Neuronal stem cell (in vitro differentiated cells): ENCODE data around the gene GARNL3.

ENCODE experiments used
- DNase-seq: peaks from one replicate; pipeline ENCODE4 v3.0.0-alpha.2; 2013; ENCODE audit warnings: low spot score
- H2AFZ ChIP-seq: one replicate; pipeline ENCODE4 v1.6.1; 2013; ENCODE audit warnings: mild to moderate bottlenecking, low read length, inconsistent platforms
- H2AK5ac ChIP-seq: 2 replicates; pipeline ENCODE4 v1.6.1; 2013; ENCODE audit warnings: low read depth, mild to moderate bottlenecking, inconsistent platforms, low read length, moderate library complexity, mixed read lengths
- H2BK120ac ChIP-seq: 2 replicates; pipeline ENCODE4 v1.6.1; 2013; ENCODE audit warnings: low read depth, mild to moderate bottlenecking, inconsistent platforms, low read length, moderate library complexity, mixed read lengths
- H2BK12ac ChIP-seq: one replicate; pipeline ENCODE4 v1.6.1; 2013; ENCODE audit warnings: low read length, inconsistent platforms
- H2BK15ac ChIP-seq: 2 replicates; pipeline ENCODE4 v1.6.1; 2013; ENCODE audit warnings: mild to moderate bottlenecking, low read length, inconsistent platforms, mixed read lengths
- H2BK5ac ChIP-seq: one replicate; pipeline ENCODE4 v1.6.1; 2013; ENCODE audit warnings: inconsistent platforms, mild to moderate bottlenecking, low read length, moderate library complexity
- H3K14ac ChIP-seq: one replicate; pipeline ENCODE4 v1.6.1; 2013; ENCODE audit warnings: low read length, inconsistent platforms
- H3K18ac ChIP-seq: 2 replicates; pipeline ENCODE4 v1.6.1; 2013; ENCODE audit warnings: low read length, inconsistent platforms
- H3K23ac ChIP-seq: 2 replicates; pipeline ENCODE4 v1.6.1; 2013; ENCODE audit warnings: low read depth, mild to moderate bottlenecking, mixed read lengths, low read length, inconsistent platforms; ENCODE audit not compliant: poor library complexity
- H3K27ac ChIP-seq: replicated peaks from 3 replicates; pipeline ENCODE4 v1.5.1; 2013; ENCODE audit warnings: low read length, inconsistent platforms
- H3K27me3 ChIP-seq, 3 experiments: 2 replicates each; pipeline ENCODE4 v1.6.1; 2013; ENCODE audit warnings: low read length in 3 of 3, mild to moderate bottlenecking in 2 of 3, inconsistent platforms in 1 of 3, low read depth in 1 of 3, mixed read lengths in 1 of 3, moderate library complexity in 1 of 3; ENCODE audit not compliant: control insufficient read depth in 3 of 3, insufficient read depth in 3 of 3
- H3K36me3 ChIP-seq, 2 donors: replicated peaks in 1 of 2; 2 replicates each; pipeline ENCODE4 v1.6.1; 2013; ENCODE audit warnings: low read length in 2 of 2; ENCODE audit not compliant: control insufficient read depth in 2 of 2, insufficient read depth in 2 of 2
- H3K4ac ChIP-seq: 2 replicates; pipeline ENCODE4 v1.6.1; 2013; ENCODE audit warnings: inconsistent platforms, mild to moderate bottlenecking, low read length, moderate library complexity
- H3K4me1 ChIP-seq, 2 donors: 1 replicate in 1 of 2; 2 replicates in 1 of 2; pipeline ENCODE4 v1.6.1; 2013; ENCODE audit warnings: low read length in 2 of 2, low read depth in 1 of 2; ENCODE audit not compliant: control insufficient read depth in 2 of 2, insufficient read depth in 1 of 2
- H3K4me2 ChIP-seq: one replicate; pipeline ENCODE4 v1.6.1; 2013; ENCODE audit warnings: mild to moderate bottlenecking, low read length, inconsistent platforms; ENCODE audit not compliant: insufficient read depth, poor library complexity, severe bottlenecking
- H3K4me3 ChIP-seq, 2 donors: 2 replicates each; pipeline ENCODE4 v1.5.1; 2013; ENCODE audit warnings: low read length in 2 of 2, mild to moderate bottlenecking in 2 of 2, inconsistent platforms in 1 of 2, moderate library complexity in 1 of 2
- H3K79me1 ChIP-seq: one replicate; pipeline ENCODE4 v1.6.1; 2013; ENCODE audit warnings: low read depth, mild to moderate bottlenecking, inconsistent platforms, low read length, moderate library complexity
- H3K9ac ChIP-seq: one replicate; pipeline ENCODE4 v1.6.1; 2013; ENCODE audit warnings: mild to moderate bottlenecking, low read depth, low read length, inconsistent platforms; ENCODE audit not compliant: poor library complexity
- H3K9me3 ChIP-seq, 2 donors: replicated peaks in 1 of 2; 2 replicates each; pipeline versions ENCODE3 to v1.6.1; 2013; ENCODE audit warnings: low read length in 2 of 2, mild to moderate bottlenecking in 2 of 2, inconsistent platforms in 1 of 2, low read depth in 1 of 2, mixed read lengths in 1 of 2, moderate library complexity in 1 of 2; ENCODE audit not compliant: control insufficient read depth in 2 of 2, insufficient read depth in 1 of 2
- H4K8ac ChIP-seq: one replicate; pipeline ENCODE4 v1.6.1; 2013; ENCODE audit warnings: low read depth, mild to moderate bottlenecking, inconsistent platforms, low read length, moderate library complexity
- H4K91ac ChIP-seq: one replicate; pipeline ENCODE4 v1.6.1; 2013; ENCODE audit warnings: low read length, low read depth, mild to moderate bottlenecking, inconsistent platforms; ENCODE audit not compliant: poor library complexity
- WGBS, 2 donors: extraction: QIAGEN DNeasy Blood & Tissue Kit; methylation state at CpG; one replicate each; pipeline ENCODE4 v1.1.7; 2013; ENCODE audit warnings: missing lambda C conversion rate in 2 of 2, mixed read lengths in 1 of 2; ENCODE audit not compliant: insufficient read length in 2 of 2, insufficient replicate concordance in 1 of 2; ENCODE audit errors: extremely low coverage in 2 of 2; 5-methylcytosine and 5-hydroxymethylcytosine counted together

GARNL3 gene

DNA sequence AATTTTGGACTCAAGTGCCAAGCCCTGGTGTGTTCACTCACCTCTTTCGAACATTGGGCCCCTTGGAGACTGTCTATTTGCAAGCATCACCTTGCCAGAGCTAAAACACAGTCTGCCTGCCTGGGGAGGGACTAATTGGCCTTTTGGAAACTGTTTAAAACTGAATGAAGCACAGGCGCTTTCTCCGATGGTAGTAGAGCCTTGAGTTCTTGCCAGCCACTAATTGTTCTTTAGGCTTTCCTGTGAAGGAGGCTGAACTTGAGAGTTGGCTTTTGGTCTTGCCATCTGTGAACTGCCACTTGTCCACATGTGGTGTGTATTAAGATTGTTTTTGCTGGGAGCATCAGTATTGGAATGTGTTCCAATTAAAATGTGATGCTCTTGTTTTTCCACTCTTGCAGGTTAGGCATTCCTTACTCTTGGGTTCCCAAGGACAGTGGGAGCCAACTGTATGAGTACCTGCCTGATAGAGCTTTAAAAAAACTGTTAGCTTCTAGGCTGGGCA lies 26.0 kb downstream of the GARNL3 start:
- H3K79me1 ChIP-seq: no peaks in the 10 kb centered on the region
- H4K91ac ChIP-seq: no peak overlapping the region
- no peaks in the 10 kb centered on the region for H3K36me3 ChIP-seq
- no peak overlapping the region for H2BK15ac ChIP-seq
- no peak overlapping the region for H3K23ac ChIP-seq
- no peak for DNase-seq
- no peak overlapping the region for H2BK120ac ChIP-seq
- WGBS, 2 donors: no CpG with 5 or more reads among the region's 3 CpGs
- no peak overlapping the region for H3K4me2 ChIP-seq
- no peaks in the 10 kb centered on the region for H3K9me3 ChIP-seq
- H3K27me3 ChIP-seq: no peaks in the 10 kb centered on the region
- H2BK5ac ChIP-seq: no peak overlapping the region
- H3K4me3 ChIP-seq: no peak overlapping the region
- no peak overlapping the region for H3K4ac ChIP-seq
- H3K4me1 ChIP-seq: peaks cover 3 to 4% of the 10 kb centered on the region in 2 donors
- no peak overlapping the region for H3K9ac ChIP-seq
- no peak overlapping the region for H3K14ac ChIP-seq
- H2AFZ ChIP-seq: no peak overlapping the region
- H3K27ac ChIP-seq: no peak overlapping the region
- H2BK12ac ChIP-seq: no peak overlapping the region
- H2AK5ac ChIP-seq: no peak overlapping the region
- H4K8ac ChIP-seq: no peak overlapping the region
- H3K18ac ChIP-seq: no peak overlapping the region

DNA sequence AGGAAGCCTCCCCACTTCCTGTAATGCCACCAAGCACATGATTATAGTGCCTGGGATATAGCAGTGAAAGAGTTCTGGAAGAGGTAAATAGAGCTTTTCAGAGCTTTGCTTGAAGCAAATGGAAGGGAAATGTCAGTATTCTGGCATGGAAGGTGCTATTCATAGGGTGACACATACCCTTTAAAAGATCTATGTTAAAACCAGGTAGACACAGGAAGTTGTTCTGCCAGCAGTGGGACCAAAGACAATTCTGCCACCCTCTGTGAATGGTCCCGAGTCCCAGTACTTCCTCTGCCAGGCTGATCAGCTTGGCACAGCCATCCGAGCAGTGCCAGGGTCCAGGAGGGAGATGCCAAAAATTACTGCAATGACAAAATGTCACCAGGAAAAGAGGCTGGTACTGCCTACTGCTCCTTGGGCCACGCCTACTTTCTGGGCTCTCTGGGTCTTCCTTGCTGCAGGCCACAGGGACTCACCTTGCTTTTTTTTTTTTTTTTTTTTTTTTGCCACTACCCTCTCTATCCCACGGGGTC lies 26.7 kb downstream of the GARNL3 start:
- Histone ChIP-seq H2AK5ac (no peak overlapping the region), H4K91ac (no peak overlapping the region), H4K8ac (no peak overlapping the region), H3K4me2 (no peak overlapping the region), H3K4me3 (no peak overlapping the region), H3K18ac (no peak overlapping the region), H3K14ac (no peak overlapping the region), H3K9me3 (no peaks in the 10 kb centered on the region), H3K27ac (no peak overlapping the region), H2AFZ (no peak overlapping the region), H3K4me1 (peaks cover 0 to 4% of the 10 kb centered on the region in 2 donors), H3K23ac (no peak overlapping the region), H2BK120ac (no peak overlapping the region), H3K4ac (no peak overlapping the region), H3K36me3 (no peaks in the 10 kb centered on the region), H2BK5ac (no peak overlapping the region), H3K79me1 (peaks cover 2% of the 10 kb centered on the region), H3K9ac (no peak overlapping the region), H3K27me3 (no peaks in the 10 kb centered on the region), H2BK12ac (no peak overlapping the region), H2BK15ac (no peak overlapping the region)
- DNase-seq: no peak
- WGBS, 2 donors: no CpG with 5 or more reads among the region's 4 CpGs

DNA sequence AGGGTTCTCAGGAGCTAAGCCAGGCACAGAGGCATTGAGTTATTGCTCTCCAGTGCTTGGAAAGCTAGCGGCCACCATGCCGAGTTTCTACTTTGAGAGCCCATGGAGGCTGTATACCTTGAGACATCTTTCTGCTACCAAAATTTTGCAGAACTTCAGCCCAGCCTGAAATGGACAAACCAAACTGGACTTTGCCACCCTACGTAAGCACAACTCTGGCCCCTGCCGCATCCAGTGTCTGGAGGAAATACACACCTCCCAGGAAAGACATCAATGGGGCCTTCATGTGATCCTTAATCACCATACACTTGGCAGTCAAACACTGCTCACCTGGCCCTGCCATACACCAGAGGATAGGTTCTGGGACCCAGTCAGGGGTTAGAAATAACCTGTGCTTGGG lies 27.8 kb downstream of the GARNL3 start:
- H3K14ac ChIP-seq: no peak overlapping the region
- H3K79me1 ChIP-seq: peaks cover 2% of the 10 kb centered on the region
- H2BK120ac ChIP-seq: no peak overlapping the region
- no peak overlapping the region for H2AFZ ChIP-seq
- H3K18ac ChIP-seq: no peak overlapping the region
- no peak overlapping the region for H2AK5ac ChIP-seq
- H3K4me2 ChIP-seq: no peak overlapping the region
- H4K91ac ChIP-seq: no peak overlapping the region
- DNase-seq: no peak
- no peak overlapping the region for H2BK5ac ChIP-seq
- H3K4me3 ChIP-seq: no peak overlapping the region
- H3K4me1 ChIP-seq: peaks cover 0 to 4% of the 10 kb centered on the region in 2 donors
- WGBS, 2 donors: no CpG with 5 or more reads among the region's 4 CpGs
- H3K27me3 ChIP-seq: no peaks in the 10 kb centered on the region
- no peaks in the 10 kb centered on the region for H3K9me3 ChIP-seq
- H3K23ac ChIP-seq: no peak overlapping the region
- no peak overlapping the region for H2BK12ac ChIP-seq
- H3K9ac ChIP-seq: no peak overlapping the region
- no peak overlapping the region for H3K4ac ChIP-seq
- H2BK15ac ChIP-seq: no peak overlapping the region
- no peak overlapping the region for H3K27ac ChIP-seq
- H4K8ac ChIP-seq: no peak overlapping the region
- H3K36me3 ChIP-seq: no peaks in the 10 kb centered on the region

DNA sequence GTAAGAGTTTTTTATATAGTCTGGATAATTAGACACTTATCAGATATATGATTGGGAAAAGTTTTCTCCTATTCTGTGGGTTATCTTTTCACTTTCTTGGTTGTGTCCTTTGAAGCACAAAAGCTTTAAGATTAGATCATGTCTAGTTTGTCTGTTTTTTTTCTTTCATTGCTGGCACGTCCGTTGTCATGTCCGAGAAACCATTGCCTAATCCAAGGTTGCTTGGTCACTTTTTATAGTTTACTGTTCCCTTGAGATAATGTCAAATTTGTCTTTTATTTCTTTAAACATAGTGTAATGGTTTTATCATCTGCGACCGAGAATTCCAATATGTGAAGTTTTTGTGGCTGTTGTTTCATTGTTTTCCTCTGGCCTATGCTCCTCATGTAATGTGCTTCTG lies 28.8 kb downstream of the GARNL3 start:
- no CpG with 5 or more reads among the region's 5 CpGs for WGBS, 2 donors
- H3K14ac ChIP-seq: no peak overlapping the region
- no peak overlapping the region for H3K23ac ChIP-seq
- H4K91ac ChIP-seq: no peak overlapping the region
- H3K4ac ChIP-seq: no peak overlapping the region
- DNase-seq: no peak
- H2BK12ac ChIP-seq: no peak overlapping the region
- H2AK5ac ChIP-seq: no peak overlapping the region
- H3K4me2 ChIP-seq: no peak overlapping the region
- H2AFZ ChIP-seq: no peak overlapping the region
- no peak overlapping the region for H3K27ac ChIP-seq
- no peak overlapping the region for H3K9ac ChIP-seq
- no peak overlapping the region for H4K8ac ChIP-seq
- peaks cover 0 to 4% of the 10 kb centered on the region in 2 donors for H3K4me1 ChIP-seq
- H3K4me3 ChIP-seq: no peak overlapping the region
- H3K18ac ChIP-seq: no peak overlapping the region
- H3K27me3 ChIP-seq: no peaks in the 10 kb centered on the region
- no peaks in the 10 kb centered on the region for H3K9me3 ChIP-seq
- H2BK15ac ChIP-seq: no peak overlapping the region
- H2BK5ac ChIP-seq: no peak overlapping the region
- no peak overlapping the region for H2BK120ac ChIP-seq
- H3K36me3 ChIP-seq: no peaks in the 10 kb centered on the region
- peaks cover 2% of the 10 kb centered on the region for H3K79me1 ChIP-seq
